ENCODE results near the gene PPP1R1B. TPM values are rescaled to one million over a fixed set of nuclear protein-coding genes. Genes with fewer than 3 reads are reported as not detected.
A peak's percentile ranks its signal among the peaks of the same experiment; 100 is the strongest.

The PPP1R1B gene
- total and polyA plus RNA-seq, 9 of the 15 experiments (the other 6 are each of a cell fraction or from before 2014, with no cell fraction given), result 0.07 to 0.18 (median 0.10) TPM; not detected in 4

GRCh38 chr17:39607057-39607850 lies 19.5 kb upstream of the PPP1R1B start:
- Histone ChIP-seq H3K4me3 (no peak overlapping the region), H3K9me1 (ENCODE audit: control insufficient read depth, insufficient read depth, low read length) (no peaks in the 10 kb centered on the region), H3K79me2 (ENCODE audit: control insufficient read depth, insufficient read depth, low read length) (no peaks in the 10 kb centered on the region), H3K4me1 (replicated peaks in 1 of 2; ENCODE audit: control insufficient read depth in 2 of 2, insufficient read depth in 2 of 2, low read length in 2 of 2) (peaks cover 4 to 46% of the 10 kb centered on the region in 2 experiments; a peak in 3 of 5 replicates), H2AFZ (ENCODE audit: low read depth, low read length) (no peak overlapping the region), H3K36me3 (ENCODE audit: control insufficient read depth, insufficient read depth, low read length) (no peaks in the 10 kb centered on the region), H4K20me1 (replicated peaks; ENCODE audit: control insufficient read depth, insufficient read depth, low read length) (0 out of 2 replicates have a peak, but pooled peaks cover 9% of the 10 kb centered on the region), H3K9ac (ENCODE audit: insufficient read depth in 1 of 2, low read depth in 2 of 2, low read length in 2 of 2) (no peak overlapping the region), H3K27ac (ENCODE audit: extremely low read depth, low read depth, low read length) (no peak overlapping the region), H3K9me3 (replicated peaks; ENCODE audit: control insufficient read depth, insufficient read depth, low read depth, low read length) (no peaks in the 10 kb centered on the region), H3K27me3 (ENCODE audit: control insufficient read depth in 2 of 2, insufficient read depth in 2 of 2, low read length in 2 of 2) (peaks cover 25 to 42% of the 10 kb centered on the region in 2 experiments), H3K4me2 (ENCODE audit: insufficient read depth, low read length) (no peak overlapping the region)
- CTCF ChIA-PET (ENCODE audit: low intra/inter-chr PET ratio), result no interaction called here
- in situ Hi-C loops (cut with MboI), result no loop called here
- POLR2A ChIA-PET, result interaction anchor here (0.6 kb wide), 1 partner anchor 87 kb away, joined by 3 read pairs; no protein-coding TSS in a partner anchor
- intact Hi-C loops (cut with micrococcal nuclease), result no loop called here
- BruUV-seq (replicated peaks), result no TSS peak
- ATAC-seq, result no peak
- DNase-seq (ENCODE audit: extremely low read depth in 1 of 4, low spot score in 3 of 4), result peak in 2 of 4 experiments; percentile 33 to 35
- no peak for FAIRE-seq
- 6% methylated on average over 28 of the region's 40 CpGs for WGBS (ENCODE audit: insufficient coverage, low coverage, missing lambda C conversion rate)
- TF ChIP-seq CCAR2 (IDR thresholded peaks at IDR 0.05; ENCODE audit: low read depth, low read length) (no peak), ZNF239 (CRISPR knock-in tag; IDR thresholded peaks at IDR 0.05) (no peak), ZNF766 (CRISPR knock-in tag; conservative IDR thresholded peaks at IDR 0.05) (no peak), HDAC8 (tag; IDR thresholded peaks at IDR 0.05) (no peak), C11orf30 (IDR thresholded peaks at IDR 0.05; ENCODE audit: low read depth) (no peak), DACH1 (IDR thresholded peaks at IDR 0.05; ENCODE audit: partially characterized antibody) (no peak), TCF7L2 (IDR thresholded peaks at IDR 0.05; ENCODE audit: low read depth, low read length) (no peak), NELFE (IDR thresholded peaks at IDR 0.05; ENCODE audit: insufficient read depth, insufficient read length) (no peak), SRSF1 (IDR thresholded peaks at IDR 0.05; ENCODE audit: low read depth, low read length) (no peak), BCOR (IDR thresholded peaks at IDR 0.05) (no peak), TAF7 (tag; IDR thresholded peaks at IDR 0.05) (no peak), ARID3A (IDR thresholded peaks at IDR 0.05; ENCODE audit: borderline replicate concordance, low read depth, low read length) (no peak)
